Measurements from ENCODE around the gene SURF2.

Gene SURF2

DNA sequence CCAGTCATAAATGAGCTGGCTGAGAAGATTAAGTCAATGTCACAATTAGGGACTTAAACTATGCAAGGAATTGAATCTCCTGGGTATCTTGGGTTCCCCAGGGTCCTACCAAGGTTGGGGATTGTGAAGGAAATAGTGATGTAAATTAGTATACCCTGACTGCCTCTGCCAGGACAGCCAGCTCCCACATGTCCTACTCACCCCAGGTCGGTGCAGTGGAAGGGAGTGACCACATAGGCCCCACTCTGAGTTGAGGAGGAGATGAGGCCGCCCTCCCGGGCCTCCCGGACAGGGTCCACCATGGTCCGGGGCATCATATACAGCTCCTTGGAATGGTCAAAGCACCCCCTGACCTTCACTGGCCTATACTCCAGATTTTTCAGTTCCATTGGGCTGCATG is 2.8 kb upstream of the SURF2 start:
- DNase-seq (ENCODE audit: low read depth in 2 of 2) = no peak

DNA sequence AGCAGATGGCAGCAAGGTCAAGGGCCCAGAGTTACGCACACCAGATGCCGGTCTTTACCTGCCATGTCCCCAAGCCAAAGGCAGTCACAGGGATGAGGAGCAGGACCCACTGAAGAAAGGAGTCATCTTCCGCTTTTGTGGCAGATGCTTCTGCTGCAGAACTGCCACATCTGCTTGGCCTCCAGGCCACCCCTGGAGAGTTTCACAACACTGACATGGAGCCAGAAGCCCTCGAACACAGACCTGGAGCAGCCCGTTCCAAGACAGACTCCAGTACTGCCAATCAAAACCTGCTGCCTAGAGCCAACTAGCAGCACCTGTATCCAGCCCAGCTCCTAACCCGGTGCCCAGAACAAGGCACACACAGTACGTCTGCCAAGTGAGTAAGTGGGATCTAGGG is 1.6 kb upstream of the SURF2 start:
- DNase-seq (ENCODE audit: low read depth in 2 of 2) = no peak

DNA sequence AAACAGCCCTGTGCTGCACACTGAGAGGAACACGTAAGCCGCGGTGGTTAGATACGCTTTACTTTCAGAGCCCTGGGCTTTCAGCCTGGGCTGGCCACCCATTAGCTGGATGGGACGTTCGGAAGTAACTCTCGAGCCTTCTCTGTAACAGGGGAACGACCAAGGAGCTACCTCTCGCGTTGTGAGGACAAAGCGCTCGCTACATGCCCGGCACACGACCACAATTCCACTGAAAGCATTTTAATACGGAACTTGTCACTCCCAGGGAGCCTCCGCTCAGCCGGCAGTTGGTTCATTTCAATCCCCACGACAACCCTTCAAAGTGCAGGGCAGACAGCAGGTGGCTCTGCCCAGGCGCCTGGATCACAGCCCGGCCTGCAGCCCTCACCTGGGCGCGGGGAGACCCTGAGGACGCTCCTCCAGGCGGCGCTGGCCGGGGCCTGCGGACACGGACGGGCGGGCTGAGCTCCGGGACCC is 431 bp upstream of the SURF2 start:
- no peak for DNase-seq (ENCODE audit: low read depth in 2 of 2)

DNA sequence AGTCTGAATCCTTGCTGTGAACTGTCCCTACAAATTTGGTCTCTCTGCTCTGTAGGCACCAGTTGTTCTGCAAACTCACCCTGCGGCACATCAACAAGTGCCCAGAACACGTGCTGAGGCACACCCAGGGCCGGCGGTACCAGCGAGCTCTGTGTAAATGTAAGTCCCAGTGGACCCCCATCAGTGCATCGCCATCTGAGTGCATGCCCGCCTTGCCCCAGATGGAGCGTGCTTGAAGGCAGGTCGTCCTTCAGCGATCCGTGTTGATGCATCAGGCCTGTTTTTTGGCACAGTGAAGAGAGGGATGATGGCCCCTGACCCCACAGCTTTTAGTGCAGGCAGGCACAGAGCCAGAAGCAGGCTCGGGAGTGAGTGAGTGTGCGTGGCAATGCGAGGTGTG is 1.3 kb downstream of the SURF2 start:
- DNase-seq (ENCODE audit: low read depth in 2 of 2) = no peak

DNA sequence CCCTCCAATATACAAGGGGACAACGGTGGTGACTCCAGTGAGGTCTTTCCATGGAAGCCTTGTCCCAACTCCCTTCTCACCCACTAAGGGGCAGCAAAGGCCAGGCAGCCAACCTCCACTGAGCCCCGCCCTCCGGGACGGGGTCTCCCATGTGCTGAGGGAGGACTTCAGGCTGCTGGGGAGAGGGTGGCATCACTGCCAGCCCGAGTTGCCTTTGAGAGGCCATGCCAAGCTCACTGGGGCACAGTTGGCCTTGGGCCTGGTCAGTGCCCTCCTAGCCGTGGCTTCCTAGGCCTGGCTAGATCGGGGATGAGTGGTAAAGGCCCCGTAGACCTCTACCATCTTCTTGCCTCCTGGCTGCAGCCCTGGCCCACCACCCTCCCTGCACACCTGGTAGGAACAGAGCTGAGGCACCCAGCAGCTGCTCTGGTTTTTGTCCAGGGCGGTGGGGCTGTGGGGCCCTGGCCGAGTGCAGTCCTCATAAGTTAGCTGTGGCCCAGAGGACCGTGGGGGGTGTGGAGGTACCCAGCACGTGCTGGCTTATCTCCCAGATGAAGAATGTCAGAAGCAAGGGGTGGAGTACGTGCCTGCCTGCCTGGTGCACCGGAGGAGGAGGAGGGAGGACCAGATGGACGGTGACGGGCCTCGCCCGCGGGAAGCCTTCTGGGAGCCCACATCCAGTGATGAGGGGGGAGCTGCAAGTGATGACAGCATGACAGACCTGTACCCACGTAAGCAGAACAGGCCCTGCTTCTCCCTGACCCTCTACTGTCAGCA is 3.2 kb downstream of the SURF2 start:
- DNase-seq (ENCODE audit: low read depth in 2 of 2) = no peak

DNA sequence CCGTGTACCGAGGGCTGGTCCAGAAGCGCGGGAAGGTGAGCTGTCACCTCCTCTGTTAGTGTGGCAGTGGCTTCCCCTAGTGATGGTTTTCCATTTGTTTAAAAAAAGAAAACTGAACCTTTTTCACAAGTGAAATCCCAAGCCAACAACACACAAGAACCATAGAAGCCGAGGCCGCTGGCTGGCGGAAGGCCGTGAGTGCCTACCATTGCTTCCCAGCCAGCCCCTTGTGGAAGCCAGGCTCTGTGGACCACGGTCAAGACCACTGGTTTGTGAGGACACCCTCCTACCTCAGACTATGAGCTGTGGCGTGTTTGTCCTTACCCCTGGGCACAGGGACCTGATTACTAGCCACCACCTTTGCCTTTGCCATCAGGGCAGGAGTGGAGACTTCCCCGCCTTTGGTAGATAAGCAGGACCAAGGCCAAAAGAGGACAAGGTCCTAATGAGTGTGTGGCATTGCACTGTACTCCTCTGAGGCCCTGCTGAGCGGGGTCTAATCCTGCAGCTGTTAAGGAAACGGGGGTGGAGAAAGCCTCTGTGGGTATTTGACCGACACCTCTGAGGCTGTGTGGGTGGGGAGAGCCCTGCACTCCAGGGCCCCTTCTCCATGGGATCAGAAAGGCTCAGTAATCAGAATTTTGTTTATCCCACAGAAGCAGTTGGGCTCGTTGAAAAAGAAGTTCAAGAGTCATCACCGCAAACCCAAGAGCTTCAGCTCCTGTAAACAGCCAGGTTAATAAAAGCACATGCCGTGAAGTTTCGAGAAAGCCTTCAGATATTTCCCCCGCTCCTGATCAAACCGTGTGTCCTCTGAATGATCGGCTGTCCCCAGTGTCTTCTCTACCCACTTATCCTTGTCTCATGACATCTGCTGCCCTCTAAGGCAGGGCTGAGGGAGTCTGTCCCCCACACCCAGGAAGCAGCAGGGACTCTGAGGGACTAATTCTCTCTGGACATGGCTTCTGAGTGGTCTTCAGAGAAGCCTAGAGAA is 4.3 kb downstream of the SURF2 start:
- DNase-seq (ENCODE audit: low read depth in 2 of 2) = no peak

DNA sequence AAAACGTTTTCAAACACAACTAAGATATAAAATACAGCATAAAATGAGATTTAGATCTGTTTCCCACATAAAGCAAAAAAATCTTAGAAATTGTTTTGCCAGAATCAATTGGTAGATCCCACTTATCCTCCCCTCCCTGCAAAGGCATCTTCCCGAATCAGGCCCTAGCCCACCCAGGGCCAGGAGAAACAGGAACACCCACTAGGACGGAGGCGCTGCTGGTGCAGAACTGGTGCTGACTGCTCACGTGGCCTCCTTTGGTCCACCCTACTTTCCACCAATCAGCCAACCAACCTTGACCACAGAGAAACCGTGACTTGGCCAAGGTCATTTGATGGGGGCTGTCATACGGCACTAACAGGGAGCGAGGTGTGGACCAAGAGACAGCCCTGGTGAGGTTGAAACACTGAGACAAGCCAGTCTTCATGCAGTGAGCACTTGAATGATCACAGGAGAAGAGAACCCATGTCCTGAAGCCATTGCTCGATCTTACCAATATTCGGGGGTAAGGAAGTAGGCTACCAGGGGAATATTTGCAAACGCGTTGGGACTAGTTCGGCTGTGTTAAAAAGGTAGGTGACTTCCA is 5.2 kb downstream of the SURF2 start:
- DNase-seq (ENCODE audit: low read depth in 2 of 2) = no peak

DNA sequence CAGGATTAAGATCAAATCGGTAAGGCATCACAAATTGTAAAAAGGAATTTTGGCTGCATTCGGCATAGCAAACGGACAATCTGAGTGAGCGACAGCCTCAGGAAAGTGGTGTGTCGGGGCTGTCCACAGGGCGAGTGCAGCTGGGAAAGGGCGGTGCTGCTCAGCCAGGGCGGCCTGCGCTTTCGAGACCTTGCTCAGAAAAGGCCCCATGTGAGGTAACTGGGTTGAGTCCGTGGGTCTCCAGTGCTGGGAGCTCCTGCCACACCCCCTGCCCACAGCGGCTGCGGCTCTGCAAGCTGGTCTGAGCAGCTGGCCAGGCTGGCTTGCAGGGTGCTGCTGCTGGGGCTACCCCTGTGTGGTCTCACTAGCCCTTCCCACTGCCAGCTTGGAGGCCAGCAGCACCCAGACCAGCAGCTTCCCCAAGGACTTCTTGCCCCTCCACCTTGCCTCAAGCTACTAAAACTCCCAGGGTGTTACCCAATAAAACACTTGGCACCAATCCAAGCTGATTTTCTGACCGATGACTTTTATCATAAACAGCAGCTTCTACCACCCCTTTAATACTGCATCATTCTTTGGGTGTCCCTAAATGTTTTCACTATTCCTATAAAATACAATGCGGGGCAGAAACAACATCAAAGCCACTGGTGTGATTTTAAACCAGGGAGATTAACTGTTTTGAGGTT is 6.2 kb downstream of the SURF2 start:
- DNase-seq (ENCODE audit: low read depth in 2 of 2) = no peak

DNA sequence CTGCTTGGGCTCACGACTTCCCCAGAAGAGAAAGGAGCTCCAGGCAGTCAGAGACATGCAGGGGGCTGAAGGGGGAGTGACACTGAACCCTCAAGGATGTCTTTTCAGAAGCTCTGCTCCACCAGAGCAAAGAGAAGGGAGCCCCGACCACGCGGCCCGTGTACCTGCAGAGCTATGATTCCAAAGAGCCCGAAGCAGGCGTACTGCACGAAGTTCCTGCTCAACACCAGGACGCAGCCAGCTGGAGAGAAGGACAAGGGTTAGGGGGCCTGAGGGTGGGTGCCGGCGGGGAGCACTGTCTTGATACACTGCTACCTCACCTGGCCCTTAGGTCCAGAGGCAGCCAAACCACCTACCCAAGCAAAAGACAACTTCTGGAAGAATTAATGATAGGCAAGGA is 10.1 kb downstream of the SURF2 start:
- DNase-seq (ENCODE audit: low read depth in 2 of 2) = no peak

DNA sequence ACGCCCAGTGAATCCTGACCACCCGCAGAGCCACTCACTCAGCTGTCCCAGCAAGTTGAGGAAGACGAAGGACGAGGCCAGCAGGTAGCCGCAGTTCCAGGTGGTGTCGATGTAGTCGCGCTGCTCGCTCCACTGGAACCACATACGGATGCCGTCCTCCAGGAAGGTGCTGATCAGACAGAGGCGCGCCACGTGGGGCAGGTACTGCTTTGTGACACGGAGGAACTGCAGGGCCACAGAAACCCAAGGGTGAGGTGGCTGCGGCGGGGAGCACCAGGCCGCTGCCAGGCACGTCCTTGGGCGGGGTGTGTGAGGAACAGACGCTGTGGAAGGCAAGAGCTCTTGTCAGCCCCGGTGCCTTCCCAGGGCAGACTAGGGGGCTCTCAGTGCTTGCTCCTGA is 10.9 kb downstream of the SURF2 start:
- no peak for DNase-seq (ENCODE audit: low read depth in 2 of 2)

DNA sequence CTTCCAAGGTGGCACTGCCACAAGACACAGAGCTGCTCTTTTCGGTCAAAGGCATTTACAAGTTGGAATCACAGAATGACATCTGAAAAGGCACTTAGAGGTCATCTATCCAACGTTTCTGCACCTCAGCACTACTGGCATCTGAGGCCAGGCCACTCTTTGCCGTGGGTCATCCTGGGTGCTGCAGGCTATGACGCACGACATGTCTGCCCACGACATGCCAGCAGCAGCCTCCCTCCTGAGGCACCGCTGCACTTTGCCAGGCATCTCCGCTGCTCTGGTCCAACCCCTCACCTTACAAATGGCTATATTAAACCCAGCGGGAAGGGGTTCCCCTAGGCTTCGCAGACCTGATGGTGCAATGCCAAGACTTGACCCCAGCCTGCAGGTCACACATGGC is 11.4 kb downstream of the SURF2 start:
- DNase-seq (ENCODE audit: low read depth in 2 of 2) = no peak

DNA sequence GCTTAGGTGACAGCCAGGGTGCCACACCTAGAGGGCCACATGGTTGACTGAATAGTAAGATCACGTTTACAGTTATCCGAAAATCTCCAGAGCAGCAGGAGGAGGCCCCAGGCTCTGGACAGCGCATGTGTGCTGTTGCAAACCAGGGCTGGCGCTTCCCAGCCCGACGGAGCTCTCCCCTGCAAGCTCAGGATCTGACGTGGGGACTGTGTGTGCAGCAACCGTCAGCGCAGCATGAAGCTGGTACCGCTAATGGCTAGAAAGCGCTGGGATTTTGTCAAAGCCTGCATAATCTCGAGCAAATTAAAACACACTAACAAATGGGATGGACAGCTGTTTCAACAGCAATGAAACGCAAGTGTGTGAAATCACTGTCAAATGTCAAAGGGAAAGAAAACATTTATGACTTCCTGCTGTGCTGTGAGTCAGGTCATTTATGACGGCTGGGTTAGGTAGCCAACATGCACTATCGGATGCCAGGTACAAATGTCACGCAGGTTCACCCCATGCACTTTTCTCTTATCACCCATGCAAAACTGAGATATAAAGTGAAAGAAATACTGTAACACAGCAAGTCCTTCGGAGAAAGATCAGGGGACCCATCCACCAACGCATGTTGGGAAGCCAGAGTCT is 12.0 kb downstream of the SURF2 start:
- DNase-seq (ENCODE audit: low read depth in 2 of 2) = no peak

DNA sequence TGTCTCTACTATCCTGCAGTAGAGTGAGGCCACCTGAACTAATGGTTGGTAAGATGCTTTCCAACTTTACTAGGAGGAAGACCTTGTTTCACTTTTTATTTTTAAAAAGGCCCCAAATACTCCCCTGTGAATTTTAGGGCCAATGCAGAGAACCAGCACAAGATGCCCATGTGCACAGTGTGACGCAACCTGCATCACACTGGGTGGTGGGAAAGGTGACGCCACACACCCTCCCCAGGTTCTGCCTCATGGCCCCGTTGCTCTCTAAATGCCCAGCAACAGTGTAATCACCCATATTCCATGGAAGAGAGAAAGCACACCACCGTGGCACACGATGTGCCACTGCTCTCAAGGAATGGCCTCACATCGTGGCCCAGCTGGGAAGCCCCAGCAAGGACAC is 13.1 kb downstream of the SURF2 start:
- no peak for DNase-seq (ENCODE audit: low read depth in 2 of 2)

DNA sequence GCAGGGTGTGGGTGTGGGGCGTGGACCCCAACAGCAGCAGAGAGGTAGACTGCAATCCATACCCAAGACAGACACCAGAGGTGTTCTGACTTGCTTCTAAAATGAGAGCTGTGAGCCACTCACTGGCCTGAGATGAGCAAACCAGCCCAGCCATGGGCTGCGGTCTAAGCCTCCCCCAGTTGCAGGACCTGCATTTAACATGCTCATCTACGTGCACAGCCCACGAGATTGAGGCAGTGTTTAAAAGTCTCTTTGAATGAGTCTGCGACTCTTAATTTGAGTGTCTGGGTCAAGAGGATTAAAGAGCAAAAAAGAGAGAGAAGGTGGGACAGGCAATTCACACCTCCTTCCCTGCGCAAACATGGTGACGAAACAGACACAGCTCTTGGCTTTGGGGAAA is 13.6 kb downstream of the SURF2 start:
- no peak for DNase-seq (ENCODE audit: low read depth in 2 of 2)

DNA sequence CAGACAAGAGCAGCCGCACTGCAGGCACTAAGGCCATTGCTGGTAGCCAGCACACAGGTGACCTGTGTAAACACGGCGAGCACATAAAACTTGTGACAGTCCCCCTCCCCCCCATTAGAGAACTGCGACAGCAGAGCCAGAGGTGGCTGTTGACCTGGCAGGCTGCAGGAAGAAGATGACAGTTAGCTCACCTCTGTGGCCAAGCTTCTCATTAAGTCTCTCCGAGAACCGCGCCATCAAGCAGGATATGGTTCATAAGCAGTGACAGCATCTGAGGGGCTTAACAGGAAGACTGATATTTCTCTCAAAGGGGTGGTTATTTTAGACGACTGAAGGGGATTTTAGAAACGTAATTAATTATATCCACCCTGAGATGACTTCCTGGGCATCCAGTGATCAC is 14.3 kb downstream of the SURF2 start:
- no peak for DNase-seq (ENCODE audit: low read depth in 2 of 2)

DNA sequence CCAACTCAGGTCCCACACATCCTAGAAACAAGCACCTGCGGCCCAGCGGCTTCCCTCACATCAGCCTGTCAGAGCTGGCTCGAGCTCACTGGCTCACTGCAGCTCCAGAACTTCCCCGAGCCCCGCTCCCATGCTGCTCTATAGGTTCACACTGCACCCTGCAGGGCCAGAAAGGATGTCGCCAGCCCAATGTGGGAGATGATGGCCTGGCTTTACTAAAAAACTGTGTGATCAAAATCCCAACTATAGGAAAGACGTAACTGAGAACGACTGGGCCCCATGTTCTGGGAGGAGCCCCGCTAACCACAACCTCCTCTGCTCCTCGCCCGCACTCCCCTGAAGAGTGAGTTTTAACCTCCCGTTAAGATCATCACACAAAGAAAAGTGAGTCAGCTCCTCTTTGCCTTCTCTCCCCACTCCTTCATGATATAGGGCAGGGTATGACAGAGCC is 14.9 kb downstream of the SURF2 start:
- peak; percentile 69 to 76 for DNase-seq (ENCODE audit: low read depth in 2 of 2)

DNA sequence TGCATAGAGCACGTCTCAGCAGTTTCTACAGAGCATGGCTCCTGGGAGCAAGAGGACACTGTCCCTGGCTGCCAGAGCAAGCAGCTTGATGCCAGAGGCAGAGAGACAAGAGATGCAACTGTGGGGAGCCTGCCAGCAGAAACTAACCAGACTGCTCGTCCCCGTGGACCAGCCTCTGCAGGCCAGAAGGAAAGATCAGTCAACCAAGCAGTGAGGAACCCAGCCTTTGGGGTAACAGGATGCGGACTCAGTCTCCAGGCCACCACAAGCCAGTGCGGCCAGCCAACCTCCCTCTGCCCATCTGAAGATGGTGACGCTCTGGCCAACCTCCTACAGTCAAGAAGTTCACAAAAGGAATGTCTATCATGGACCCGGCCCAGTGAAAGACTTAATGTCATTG is 15.8 kb downstream of the SURF2 start:
- DNase-seq (ENCODE audit: low read depth in 2 of 2) = no peak

DNA sequence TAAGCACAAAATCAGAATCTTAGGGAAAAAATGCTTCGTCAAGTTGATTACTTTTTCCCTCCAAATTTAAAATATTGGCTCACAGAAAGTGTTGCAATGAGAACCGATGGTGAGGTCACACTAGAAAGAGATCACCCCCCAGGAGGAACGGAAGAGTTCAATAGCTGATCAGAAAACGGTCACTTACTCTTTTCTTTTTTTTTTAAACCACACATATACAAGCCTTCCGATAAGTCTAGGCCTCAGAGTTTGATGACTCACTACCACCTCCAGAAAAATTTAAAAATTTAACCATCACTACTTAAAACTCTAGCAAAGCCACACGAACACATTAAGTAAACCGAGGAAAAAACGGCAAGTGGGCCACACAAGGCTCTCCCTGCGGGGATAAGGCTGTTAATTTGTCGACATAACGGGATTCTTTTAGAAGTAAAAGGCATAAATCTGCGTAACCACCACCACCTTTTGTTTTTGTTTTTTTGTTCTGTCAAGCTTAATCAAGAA is 18.3 kb downstream of the SURF2 start:
- DNase-seq (ENCODE audit: low read depth in 2 of 2) = no peak

DNA sequence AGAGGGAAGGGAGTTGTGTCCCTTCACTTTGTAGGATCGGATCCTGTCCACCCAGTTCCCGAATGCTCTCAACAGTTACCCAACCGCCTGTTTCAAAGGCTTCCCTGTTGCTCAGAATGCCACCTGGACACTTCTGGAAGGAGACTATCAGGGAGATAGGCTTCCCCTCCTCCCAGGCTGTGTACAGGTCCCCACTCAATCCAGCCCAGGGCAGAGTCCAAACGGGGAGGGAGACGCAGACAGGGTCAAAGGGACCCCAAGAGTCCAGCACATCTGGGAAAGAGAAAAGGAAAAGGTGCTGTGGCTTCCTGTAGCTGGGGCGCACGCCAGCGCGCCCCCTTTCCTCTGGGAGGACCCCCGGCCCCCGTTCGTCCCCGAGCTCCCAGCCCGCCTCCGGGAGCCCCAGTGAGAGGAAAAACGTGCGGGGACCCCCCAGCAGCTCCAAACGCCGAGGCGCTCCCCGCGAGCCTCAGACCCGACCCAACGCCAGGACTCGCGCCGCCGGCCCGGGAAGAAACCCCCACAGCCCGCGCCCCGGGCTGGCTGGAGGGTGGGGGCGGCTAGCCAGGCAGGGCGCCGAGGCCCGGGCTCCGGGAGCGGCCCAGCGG is 18.9 kb downstream of the SURF2 start:
- DNase-seq (ENCODE audit: low read depth in 2 of 2) = no peak

All from stimulated activated CD8-positive, alpha-beta memory T cell treated with anti-CD3 and anti-CD28 coated beads, Interleukin-15, amount 100 ng/mL, for 48 hours (primary cell).